Measurements from ENCODE around the gene APBB3.

- no peak for TF ChIP-seq CTCF (IDR thresholded peaks at IDR 0.05)
- TF ChIP-seq POLR2A (IDR thresholded peaks at IDR 0.05): no peak
These were observed 54.5 kb downstream of the APBB3 start for GRCh38 chr5:140509898-140510297.

All from thyroid gland (tissue), 4 donors.